ENCODE data around the gene LILRA1.
"Not testable (repeated sequence)": the region's sequence is repeated elsewhere in the genome, so short reads cannot be mapped to it uniquely, and the experiment has no call there.

Gene LILRA1

DNA sequence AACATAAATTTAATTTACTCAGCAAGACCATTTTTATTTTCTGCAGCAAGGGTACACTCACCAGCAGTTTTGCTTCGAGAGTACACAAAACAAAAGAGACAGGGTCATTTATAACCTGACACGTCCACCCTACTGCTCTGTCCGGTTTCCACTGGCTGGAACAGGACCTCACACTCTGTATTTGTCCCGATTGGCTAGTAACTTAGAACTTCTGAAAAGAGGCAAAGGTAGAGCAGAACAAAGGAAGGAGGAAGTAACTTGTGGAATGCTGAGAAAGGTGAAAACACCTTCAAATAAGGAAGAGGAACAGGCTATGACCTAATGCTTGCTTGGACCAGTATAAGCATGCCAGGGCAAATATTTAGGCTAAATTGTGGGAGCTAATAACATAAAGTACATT is 34.5 kb downstream of the LILRA1 start:
- DNase-seq = not testable (repeated sequence)

- DNase-seq = not testable (repeated sequence)
Observed at GRCh38 chr19:54630262-54630661, 36.8 kb downstream of the LILRA1 start, which contains the start of gene LILRB1. Gene LILRB1 (plus strand): TSS chr19:54630484. CDS start chr19:54631074, 590 bp downstream.

GRCh38 chr19:54630782-54631181 is 37.4 kb downstream of the LILRA1 start:
- DNase-seq = no peak

DNA sequence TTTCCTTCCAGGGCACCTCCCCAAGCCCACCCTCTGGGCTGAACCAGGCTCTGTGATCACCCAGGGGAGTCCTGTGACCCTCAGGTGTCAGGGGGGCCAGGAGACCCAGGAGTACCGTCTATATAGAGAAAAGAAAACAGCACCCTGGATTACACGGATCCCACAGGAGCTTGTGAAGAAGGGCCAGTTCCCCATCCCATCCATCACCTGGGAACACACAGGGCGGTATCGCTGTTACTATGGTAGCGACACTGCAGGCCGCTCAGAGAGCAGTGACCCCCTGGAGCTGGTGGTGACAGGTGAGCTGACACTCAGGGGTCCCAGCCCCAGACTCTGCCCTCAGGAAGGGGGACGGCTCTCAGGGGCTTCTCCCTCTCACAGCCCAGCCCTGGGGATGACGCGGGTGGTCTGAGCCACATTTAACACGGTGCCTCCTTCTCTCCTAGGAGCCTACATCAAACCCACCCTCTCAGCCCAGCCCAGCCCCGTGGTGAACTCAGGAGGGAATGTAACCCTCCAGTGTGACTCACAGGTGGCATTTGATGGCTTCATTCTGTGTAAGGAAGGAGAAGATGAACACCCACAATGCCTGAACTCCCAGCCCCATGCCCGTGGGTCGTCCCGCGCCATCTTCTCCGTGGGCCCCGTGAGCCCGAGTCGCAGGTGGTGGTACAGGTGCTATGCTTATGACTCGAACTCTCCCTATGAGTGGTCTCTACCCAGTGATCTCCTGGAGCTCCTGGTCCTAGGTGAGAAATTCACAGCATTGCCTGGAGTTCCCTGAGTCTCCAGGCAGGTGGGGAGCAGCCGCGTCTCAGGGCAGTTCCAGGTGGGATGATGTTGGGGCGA is 38.3 kb downstream of the LILRA1 start:
- DNase-seq = not testable (repeated sequence)

GRCh38 chr19:54632517-54632916 is 39.1 kb downstream of the LILRA1 start:
- not testable (repeated sequence) for DNase-seq

GRCh38 chr19:54633401-54633800 is 40.0 kb downstream of the LILRA1 start:
- DNase-seq = no peak

DNA sequence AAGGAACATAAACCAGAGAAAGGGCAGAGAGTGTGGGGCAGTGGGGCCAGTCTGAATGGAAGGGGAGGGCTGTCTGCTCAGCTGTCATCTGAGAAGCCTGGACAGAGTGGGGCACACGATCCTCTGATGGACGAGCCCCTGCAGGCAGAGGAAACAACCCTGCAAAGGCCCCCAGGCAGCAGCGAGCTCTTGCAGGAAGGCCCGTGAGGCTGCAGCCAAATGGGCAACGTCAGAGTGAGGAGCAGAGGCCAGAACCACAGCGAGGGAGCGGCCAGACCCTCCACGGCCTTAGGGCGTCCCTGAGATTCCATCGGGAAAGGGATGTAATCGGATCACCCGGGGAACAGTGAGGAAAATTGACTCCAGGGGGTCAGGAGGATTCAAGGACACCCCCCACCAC is 42.6 kb downstream of the LILRA1 start:
- not testable (repeated sequence) for DNase-seq

GRCh38 chr19:54638683-54639082 is 45.3 kb downstream of the LILRA1 start:
- DNase-seq = no peak

DNA sequence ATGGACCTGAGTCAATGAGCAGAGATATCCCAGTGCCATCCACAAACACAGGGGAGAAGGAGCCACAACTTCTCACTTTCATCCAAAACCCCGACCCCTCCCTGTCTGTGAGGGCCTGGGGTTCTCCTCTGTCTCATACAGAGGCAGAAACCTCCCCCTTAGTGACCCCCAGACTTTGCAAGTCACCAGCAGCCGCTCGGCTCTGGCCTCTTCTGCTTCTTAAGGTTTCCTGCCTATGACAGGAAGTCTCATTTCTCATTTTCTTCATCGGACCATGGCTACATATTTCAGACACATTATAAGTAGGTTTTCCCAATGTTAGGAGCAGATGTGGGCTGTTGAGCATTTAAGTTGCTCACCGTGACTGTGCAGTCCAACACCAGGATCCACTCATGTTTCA is 49.5 kb downstream of the LILRA1 start:
- DNase-seq = not testable (repeated sequence)

- DNase-seq = not testable (repeated sequence)
Observed at GRCh38 chr19:54643583-54643982, 50.2 kb downstream of the LILRA1 start.

- DNase-seq = no peak
Observed at GRCh38 chr19:54644056-54644455, 50.6 kb downstream of the LILRA1 start.

DNA sequence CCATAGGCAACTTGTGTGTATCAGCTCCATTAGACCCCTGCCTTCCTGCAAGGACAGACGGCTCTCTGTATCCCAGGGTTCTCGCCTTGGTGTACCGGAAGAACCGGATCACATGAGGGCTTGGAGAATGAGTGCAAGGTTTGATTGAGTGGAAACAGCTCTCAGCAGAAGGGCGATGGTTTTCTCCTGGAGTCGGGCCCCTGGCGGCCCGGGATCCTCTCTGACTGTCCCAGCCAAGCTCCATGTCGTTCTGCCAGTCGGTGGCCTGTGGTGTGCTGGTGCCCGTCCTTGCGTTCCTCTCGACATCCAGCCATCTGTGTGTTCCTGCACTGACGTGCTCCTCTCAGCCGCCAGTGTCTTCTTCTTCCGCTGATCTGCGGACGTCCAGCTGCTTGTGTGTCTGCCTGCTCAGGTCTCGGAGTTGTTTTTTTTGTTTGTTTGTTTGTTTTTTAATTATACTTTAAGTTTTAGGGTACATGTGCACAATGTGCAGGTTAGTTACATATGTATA is 53.0 kb downstream of the LILRA1 start:
- no peak for DNase-seq

GRCh38 chr19:54648129-54648528 is 54.7 kb downstream of the LILRA1 start:
- no peak for DNase-seq

DNA sequence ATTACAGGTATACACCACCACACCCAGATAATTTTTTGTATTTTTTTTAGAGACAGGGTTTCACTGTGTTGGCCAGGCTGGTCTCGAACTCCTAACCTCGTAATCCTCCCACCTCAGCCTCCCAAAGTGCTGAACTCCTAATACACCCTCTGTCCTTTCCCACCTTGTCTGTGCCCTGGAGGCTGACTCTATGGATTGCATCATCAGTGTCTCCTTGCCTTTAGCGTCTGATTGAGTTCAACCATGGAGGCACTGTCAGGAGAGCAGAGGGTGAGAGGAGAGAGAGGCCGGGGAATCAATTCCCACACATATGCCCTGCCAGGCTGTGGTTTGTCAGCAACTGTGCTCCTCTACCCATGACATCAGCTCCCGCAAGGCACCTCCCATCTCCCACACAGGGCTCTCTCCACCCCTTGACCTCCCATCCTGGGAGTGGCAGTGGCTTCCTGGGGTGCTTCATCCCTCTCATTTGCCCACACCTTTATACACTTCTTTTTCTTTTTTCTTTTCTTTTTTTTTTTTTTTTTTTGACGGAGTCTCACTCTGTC is 56.8 kb downstream of the LILRA1 start:
- DNase-seq = no peak

Measured in activated CD4-positive, alpha-beta T cell treated with anti-CD3 and anti-CD28 coated beads, Interleukin-2, amount 50 U/mL, for 48 hours (primary cell).